SK-N-MC (cell line): ENCODE data around the gene LDHAL6B.

Experiments
- EZH2 ChIP-seq: fragments of 200-600 bp; sonication (generic); IDR thresholded peaks from one replicate; pipeline ENCODE4 v1.6.1; 2017; ENCODE audit warnings: antibody characterized with exemption
- FOXP2 ChIP-seq: optimal IDR thresholded peaks from 2 replicates; pipeline ENCODE3; 2011; ENCODE audit warnings: mild to moderate bottlenecking, moderate library complexity; ENCODE audit not compliant: insufficient read depth; ENCODE audit errors: extremely low read length, control extremely low read depth
- POLR2AphosphoS5 ChIP-seq: IDR thresholded peaks from 2 replicates; pipeline ENCODE4 v1.6.1; 2012; ENCODE audit warnings: mild to moderate bottlenecking, low read depth, low read length, borderline replicate concordance

GRCh38 chr15:59237924-59238331 is 31.3 kb downstream of the LDHAL6B start:
- TF ChIP-seq POLR2AphosphoS5 = no peak
- TF ChIP-seq EZH2 = no peak
- no peak for TF ChIP-seq FOXP2
